WTC11 (cell line): ENCODE results near the gene SACS. TPM values are rescaled to one million over a fixed set of nuclear protein-coding genes. Genes with fewer than 3 reads are reported as not detected.

Experiments
- ATAC-seq: fragments of 200-7000 bp; cut with Tn5 transposase; 2 replicates; pipeline ENCODE4 v1.10.0; 2021; ENCODE audit warnings: mild to moderate bottlenecking, moderate library complexity
- CTCF ChIA-PET: fragments of 300-600 bp; sonication (Branson Sonifier 250); formaldehyde crosslinking; loops from one replicate; lab custom pipeline; 2021; ENCODE audit warnings: antibody characterized with exemption; lab: Charles Lee
- POLR2A ChIA-PET: fragments of 350-600 bp; sonication (Branson Sonifier 250); formaldehyde crosslinking; loops from one replicate; lab custom pipeline; 2021; ENCODE audit warnings: antibody characterized with exemption; lab: Charles Lee
- DNase-seq: peaks from one replicate; pipeline ENCODE4 v3.0.0; 2021; ENCODE audit warnings: low spot score
- H3K27ac Mint-ChIP-seq: 2 replicates; pipeline ENCODE4 v1.8.0; 2021; ENCODE audit warnings: mixed read lengths
- H3K27me3 Mint-ChIP-seq: 2 replicates; pipeline ENCODE4 v1.8.0; 2021; ENCODE audit warnings: low read depth, mild to moderate bottlenecking, moderate library complexity, mixed read lengths
- H3K36me3 Mint-ChIP-seq: 2 replicates; pipeline ENCODE4 v1.8.0; 2021; ENCODE audit warnings: mixed read lengths
- H3K4me1 Mint-ChIP-seq: 2 replicates; pipeline ENCODE4 v1.8.0; 2022; ENCODE audit warnings: mixed read lengths
- H3K4me3 Mint-ChIP-seq: 2 replicates; pipeline ENCODE4 v1.8.0; 2021; ENCODE audit warnings: mild to moderate bottlenecking, moderate library complexity, mixed read lengths
- H3K9me3 Mint-ChIP-seq: 2 replicates; pipeline ENCODE4 v1.8.0; 2021; ENCODE audit warnings: mixed read lengths
- CBFB ChIP-seq: sonication (generic); formaldehyde crosslinking; IDR thresholded peaks from 2 replicates; pipeline ENCODE4 v1.8.1; 2022; ENCODE audit warnings: mild to moderate bottlenecking, low read depth, missing genetic modification reagents
- GABPB1 ChIP-seq: sonication (generic); formaldehyde crosslinking; IDR thresholded peaks from 2 replicates; pipeline ENCODE4 v1.8.1; 2023; ENCODE audit warnings: mild to moderate bottlenecking, missing genetic modification reagents
- NFATC4 ChIP-seq: fragments of 250-450 bp; sonication (Bioruptor Pico); IDR thresholded peaks from 2 replicates; pipeline ENCODE4 v1.9.0; 2021; ENCODE audit warnings: mild to moderate bottlenecking
- NR1H2 ChIP-seq: sonication (generic); formaldehyde crosslinking; IDR thresholded peaks from 2 replicates; pipeline ENCODE4 v1.9.0; 2021; ENCODE audit warnings: mild to moderate bottlenecking, moderate library complexity, missing genetic modification reagents
- RORB ChIP-seq: fragments of 250-450 bp; sonication (Bioruptor Pico); IDR thresholded peaks from 2 replicates; pipeline ENCODE4 v1.9.0; 2021; ENCODE audit warnings: mild to moderate bottlenecking
- SMAD3 ChIP-seq: sonication (generic); formaldehyde crosslinking; IDR thresholded peaks from 2 replicates; pipeline ENCODE4 v1.8.0; 2022; ENCODE audit warnings: missing genetic modification reagents, mild to moderate bottlenecking, borderline replicate concordance
- SOX15 ChIP-seq: fragments of 250-450 bp; sonication (Bioruptor Pico); IDR thresholded peaks from 2 replicates; pipeline ENCODE4 v1.9.0; 2021; ENCODE audit warnings: mild to moderate bottlenecking
- TCF7 ChIP-seq: sonication (generic); formaldehyde crosslinking; IDR thresholded peaks from 2 replicates; pipeline ENCODE4 v1.8.0; 2022; ENCODE audit warnings: mild to moderate bottlenecking, low read depth, missing genetic modification reagents, moderate library complexity
- TEAD1 ChIP-seq: sonication (generic); formaldehyde crosslinking; IDR thresholded peaks from 2 replicates; pipeline ENCODE4 v1.8.0; 2022; ENCODE audit warnings: mild to moderate bottlenecking, missing genetic modification reagents
- ZNF138 ChIP-seq: sonication (generic); formaldehyde crosslinking; conservative IDR thresholded peaks from 2 replicates; pipeline ENCODE4 v1.8.1; 2022; ENCODE audit warnings: mild to moderate bottlenecking, moderate library complexity, missing genetic modification reagents
- ZNF416 ChIP-seq: fragments of 250-450 bp; sonication (Bioruptor Pico); IDR thresholded peaks from 2 replicates; pipeline ENCODE4 v1.9.0; 2021; ENCODE audit warnings: mild to moderate bottlenecking, inconsistent platforms
- total RNA-seq: library from RNA; stranded (reverse); gene quantifications from 3 replicates; pipeline ENCODE4 v1.2.3, GENCODE V29; 2021
- TF ChIP-seq, protein P1 (sequence below): sonication (generic); formaldehyde crosslinking; IDR thresholded peaks from 2 replicates; pipeline ENCODE4 v1.8.0; 2023; ENCODE audit warnings: missing genetic modification reagents
- TF ChIP-seq, protein P2 (sequence below): fragments of 250-450 bp; sonication (Bioruptor Pico); IDR thresholded peaks from 2 replicates; pipeline ENCODE4 v1.9.0; 2021; ENCODE audit warnings: mild to moderate bottlenecking, borderline replicate concordance
- TF ChIP-seq, protein P3 (sequence below): sonication (generic); formaldehyde crosslinking; IDR thresholded peaks from 2 replicates; pipeline ENCODE4 v1.8.0; 2022; ENCODE audit warnings: missing genetic modification reagents
- TF ChIP-seq, protein P4 (sequence below): sonication (generic); formaldehyde crosslinking; IDR thresholded peaks from 2 replicates; pipeline ENCODE4 v1.8.0; 2022; ENCODE audit warnings: mild to moderate bottlenecking, missing genetic modification reagents
- TF ChIP-seq, protein P5 (sequence below): fragments of 200-600 bp; IDR thresholded peaks from 2 replicates; pipeline ENCODE4 v1.8.0; 2022; ENCODE audit warnings: antibody characterized with exemption
- TF ChIP-seq, protein P6 (sequence below): sonication (generic); formaldehyde crosslinking; conservative IDR thresholded peaks from 2 replicates; pipeline ENCODE4 v1.8.1; 2023; ENCODE audit warnings: mild to moderate bottlenecking, low read depth, missing genetic modification reagents, moderate library complexity

The SACS gene
- total RNA-seq, 1 experiment from 2014 or later = 35.2 TPM

DNA sequence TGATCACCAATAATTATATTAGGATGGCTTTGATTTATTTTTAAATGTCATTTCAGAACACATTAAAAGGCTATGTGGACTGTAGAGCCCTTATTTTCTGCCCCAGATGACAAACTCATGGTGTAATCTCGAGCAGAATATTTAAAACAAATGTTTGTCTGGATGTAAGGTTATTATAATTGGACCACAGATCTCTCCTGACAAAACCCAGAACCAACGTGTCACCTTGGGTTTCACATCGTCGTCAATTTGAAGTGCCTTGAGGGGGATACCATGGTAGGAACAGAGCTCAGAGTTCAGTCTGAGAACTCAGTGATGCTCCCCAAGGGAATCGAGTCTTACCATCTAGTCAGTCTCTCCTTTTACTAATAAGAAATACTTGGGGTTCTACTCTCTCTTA, 2.8 kb downstream of the SACS start:
- Mint-ChIP-seq H3K9me3 (no peaks in the 10 kb centered on the region), H3K4me1 (peaks cover 46% of the 10 kb centered on the region), H3K27ac (no peak overlapping the region), H3K27me3 (peaks cover 10% of the 10 kb centered on the region), H3K36me3 (peaks cover 4% of the 10 kb centered on the region; the same call in 1 of the 2 replicates), H3K4me3 (no peak overlapping the region)
- ATAC-seq (no peak), DNase-seq (no peak)
- POLR2A ChIA-PET = no interaction called here
- TF ChIP-seq ZNF416 (CRISPR knock-in tag) (no peak), SMAD3 (CRISPR knock-in tag) (no peak), NR1H2 (CRISPR knock-in tag) (no peak), NFATC4 (no peak), TEAD1 (CRISPR knock-in tag) (no peak)
- TF ChIP-seq, protein P1, sequence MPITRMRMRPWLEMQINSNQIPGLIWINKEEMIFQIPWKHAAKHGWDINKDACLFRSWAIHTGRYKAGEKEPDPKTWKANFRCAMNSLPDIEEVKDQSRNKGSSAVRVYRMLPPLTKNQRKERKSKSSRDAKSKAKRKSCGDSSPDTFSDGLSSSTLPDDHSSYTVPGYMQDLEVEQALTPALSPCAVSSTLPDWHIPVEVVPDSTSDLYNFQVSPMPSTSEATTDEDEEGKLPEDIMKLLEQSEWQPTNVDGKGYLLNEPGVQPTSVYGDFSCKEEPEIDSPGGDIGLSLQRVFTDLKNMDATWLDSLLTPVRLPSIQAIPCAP (CRISPR knock-in tag) = no peak
- TF ChIP-seq, protein P2, sequence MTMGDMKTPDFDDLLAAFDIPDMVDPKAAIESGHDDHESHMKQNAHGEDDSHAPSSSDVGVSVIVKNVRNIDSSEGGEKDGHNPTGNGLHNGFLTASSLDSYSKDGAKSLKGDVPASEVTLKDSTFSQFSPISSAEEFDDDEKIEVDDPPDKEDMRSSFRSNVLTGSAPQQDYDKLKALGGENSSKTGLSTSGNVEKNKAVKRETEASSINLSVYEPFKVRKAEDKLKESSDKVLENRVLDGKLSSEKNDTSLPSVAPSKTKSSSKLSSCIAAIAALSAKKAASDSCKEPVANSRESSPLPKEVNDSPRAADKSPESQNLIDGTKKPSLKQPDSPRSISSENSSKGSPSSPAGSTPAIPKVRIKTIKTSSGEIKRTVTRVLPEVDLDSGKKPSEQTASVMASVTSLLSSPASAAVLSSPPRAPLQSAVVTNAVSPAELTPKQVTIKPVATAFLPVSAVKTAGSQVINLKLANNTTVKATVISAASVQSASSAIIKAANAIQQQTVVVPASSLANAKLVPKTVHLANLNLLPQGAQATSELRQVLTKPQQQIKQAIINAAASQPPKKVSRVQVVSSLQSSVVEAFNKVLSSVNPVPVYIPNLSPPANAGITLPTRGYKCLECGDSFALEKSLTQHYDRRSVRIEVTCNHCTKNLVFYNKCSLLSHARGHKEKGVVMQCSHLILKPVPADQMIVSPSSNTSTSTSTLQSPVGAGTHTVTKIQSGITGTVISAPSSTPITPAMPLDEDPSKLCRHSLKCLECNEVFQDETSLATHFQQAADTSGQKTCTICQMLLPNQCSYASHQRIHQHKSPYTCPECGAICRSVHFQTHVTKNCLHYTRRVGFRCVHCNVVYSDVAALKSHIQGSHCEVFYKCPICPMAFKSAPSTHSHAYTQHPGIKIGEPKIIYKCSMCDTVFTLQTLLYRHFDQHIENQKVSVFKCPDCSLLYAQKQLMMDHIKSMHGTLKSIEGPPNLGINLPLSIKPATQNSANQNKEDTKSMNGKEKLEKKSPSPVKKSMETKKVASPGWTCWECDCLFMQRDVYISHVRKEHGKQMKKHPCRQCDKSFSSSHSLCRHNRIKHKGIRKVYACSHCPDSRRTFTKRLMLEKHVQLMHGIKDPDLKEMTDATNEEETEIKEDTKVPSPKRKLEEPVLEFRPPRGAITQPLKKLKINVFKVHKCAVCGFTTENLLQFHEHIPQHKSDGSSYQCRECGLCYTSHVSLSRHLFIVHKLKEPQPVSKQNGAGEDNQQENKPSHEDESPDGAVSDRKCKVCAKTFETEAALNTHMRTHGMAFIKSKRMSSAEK (CRISPR knock-in tag) = no peak
- TF ChIP-seq, protein P3, sequence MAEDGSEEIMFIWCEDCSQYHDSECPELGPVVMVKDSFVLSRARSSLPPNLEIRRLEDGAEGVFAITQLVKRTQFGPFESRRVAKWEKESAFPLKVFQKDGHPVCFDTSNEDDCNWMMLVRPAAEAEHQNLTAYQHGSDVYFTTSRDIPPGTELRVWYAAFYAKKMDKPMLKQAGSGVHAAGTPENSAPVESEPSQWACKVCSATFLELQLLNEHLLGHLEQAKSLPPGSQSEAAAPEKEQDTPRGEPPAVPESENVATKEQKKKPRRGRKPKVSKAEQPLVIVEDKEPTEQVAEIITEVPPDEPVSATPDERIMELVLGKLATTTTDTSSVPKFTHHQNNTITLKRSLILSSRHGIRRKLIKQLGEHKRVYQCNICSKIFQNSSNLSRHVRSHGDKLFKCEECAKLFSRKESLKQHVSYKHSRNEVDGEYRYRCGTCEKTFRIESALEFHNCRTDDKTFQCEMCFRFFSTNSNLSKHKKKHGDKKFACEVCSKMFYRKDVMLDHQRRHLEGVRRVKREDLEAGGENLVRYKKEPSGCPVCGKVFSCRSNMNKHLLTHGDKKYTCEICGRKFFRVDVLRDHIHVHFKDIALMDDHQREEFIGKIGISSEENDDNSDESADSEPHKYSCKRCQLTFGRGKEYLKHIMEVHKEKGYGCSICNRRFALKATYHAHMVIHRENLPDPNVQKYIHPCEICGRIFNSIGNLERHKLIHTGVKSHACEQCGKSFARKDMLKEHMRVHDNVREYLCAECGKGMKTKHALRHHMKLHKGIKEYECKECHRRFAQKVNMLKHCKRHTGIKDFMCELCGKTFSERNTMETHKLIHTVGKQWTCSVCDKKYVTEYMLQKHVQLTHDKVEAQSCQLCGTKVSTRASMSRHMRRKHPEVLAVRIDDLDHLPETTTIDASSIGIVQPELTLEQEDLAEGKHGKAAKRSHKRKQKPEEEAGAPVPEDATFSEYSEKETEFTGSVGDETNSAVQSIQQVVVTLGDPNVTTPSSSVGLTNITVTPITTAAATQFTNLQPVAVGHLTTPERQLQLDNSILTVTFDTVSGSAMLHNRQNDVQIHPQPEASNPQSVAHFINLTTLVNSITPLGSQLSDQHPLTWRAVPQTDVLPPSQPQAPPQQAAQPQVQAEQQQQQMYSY (CRISPR knock-in tag) = no peak
- TF ChIP-seq, protein P4, sequence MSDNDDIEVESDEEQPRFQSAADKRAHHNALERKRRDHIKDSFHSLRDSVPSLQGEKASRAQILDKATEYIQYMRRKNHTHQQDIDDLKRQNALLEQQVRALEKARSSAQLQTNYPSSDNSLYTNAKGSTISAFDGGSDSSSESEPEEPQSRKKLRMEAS = no peak
- CTCF ChIA-PET = no interaction called here

DNA sequence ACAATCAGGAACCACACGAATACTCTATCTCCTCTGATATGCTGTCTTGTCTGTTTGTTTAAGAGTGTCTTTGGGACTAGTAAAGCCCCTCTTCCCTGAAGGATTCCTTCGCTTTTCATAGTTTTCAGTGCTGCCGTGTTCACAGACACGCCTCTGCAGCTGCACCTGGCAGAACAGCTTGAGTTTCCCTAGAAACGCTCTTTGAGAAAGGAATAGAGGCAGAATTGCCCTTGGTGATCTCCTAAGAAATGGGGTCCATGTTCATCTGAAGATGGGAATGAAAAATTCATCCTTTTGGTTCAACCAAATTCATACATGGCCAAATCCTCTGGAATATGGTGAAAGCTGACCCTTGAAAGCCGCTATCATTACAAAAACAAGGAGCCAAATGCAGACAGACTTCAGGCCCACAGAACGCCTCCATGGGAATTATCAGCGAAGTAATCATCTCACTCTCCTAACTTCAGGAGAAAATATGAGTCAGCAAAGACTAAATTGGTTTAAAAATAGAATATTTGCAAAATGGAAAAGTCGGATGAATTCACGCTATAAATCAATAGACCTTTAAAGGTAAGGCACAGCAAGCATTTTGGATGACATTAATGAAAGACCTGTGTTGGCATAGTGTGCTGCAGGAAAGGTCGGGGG, 5.5 kb downstream of the SACS start:
- peaks cover 34% of the 10 kb centered on the region for H3K4me1 Mint-ChIP-seq
- H3K27me3 Mint-ChIP-seq = peaks cover 10% of the 10 kb centered on the region
- no peak for ATAC-seq
- H3K4me3 Mint-ChIP-seq = no peak overlapping the region
- no peak for DNase-seq
- ChIA-PET CTCF (no interaction called here), POLR2A (no interaction called here)
- 0 out of 2 replicates have a peak overlapping the region, but pooled peaks have one; percentile 15 for H3K27ac Mint-ChIP-seq
- H3K36me3 Mint-ChIP-seq = peaks cover 4% of the 10 kb centered on the region; the same call in 1 of the 2 replicates
- TF ChIP-seq SMAD3 (CRISPR knock-in tag) (no peak), CBFB (no peak), ZNF138 (no peak), SOX15 (CRISPR knock-in tag) (no peak), TCF7 (CRISPR knock-in tag) (no peak), GABPB1 (CRISPR knock-in tag) (no peak), RORB (CRISPR knock-in tag) (no peak), TEAD1 (CRISPR knock-in tag) (no peak)
- TF ChIP-seq, protein P5, sequence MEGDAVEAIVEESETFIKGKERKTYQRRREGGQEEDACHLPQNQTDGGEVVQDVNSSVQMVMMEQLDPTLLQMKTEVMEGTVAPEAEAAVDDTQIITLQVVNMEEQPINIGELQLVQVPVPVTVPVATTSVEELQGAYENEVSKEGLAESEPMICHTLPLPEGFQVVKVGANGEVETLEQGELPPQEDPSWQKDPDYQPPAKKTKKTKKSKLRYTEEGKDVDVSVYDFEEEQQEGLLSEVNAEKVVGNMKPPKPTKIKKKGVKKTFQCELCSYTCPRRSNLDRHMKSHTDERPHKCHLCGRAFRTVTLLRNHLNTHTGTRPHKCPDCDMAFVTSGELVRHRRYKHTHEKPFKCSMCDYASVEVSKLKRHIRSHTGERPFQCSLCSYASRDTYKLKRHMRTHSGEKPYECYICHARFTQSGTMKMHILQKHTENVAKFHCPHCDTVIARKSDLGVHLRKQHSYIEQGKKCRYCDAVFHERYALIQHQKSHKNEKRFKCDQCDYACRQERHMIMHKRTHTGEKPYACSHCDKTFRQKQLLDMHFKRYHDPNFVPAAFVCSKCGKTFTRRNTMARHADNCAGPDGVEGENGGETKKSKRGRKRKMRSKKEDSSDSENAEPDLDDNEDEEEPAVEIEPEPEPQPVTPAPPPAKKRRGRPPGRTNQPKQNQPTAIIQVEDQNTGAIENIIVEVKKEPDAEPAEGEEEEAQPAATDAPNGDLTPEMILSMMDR = no peak
- TF ChIP-seq, protein P6, sequence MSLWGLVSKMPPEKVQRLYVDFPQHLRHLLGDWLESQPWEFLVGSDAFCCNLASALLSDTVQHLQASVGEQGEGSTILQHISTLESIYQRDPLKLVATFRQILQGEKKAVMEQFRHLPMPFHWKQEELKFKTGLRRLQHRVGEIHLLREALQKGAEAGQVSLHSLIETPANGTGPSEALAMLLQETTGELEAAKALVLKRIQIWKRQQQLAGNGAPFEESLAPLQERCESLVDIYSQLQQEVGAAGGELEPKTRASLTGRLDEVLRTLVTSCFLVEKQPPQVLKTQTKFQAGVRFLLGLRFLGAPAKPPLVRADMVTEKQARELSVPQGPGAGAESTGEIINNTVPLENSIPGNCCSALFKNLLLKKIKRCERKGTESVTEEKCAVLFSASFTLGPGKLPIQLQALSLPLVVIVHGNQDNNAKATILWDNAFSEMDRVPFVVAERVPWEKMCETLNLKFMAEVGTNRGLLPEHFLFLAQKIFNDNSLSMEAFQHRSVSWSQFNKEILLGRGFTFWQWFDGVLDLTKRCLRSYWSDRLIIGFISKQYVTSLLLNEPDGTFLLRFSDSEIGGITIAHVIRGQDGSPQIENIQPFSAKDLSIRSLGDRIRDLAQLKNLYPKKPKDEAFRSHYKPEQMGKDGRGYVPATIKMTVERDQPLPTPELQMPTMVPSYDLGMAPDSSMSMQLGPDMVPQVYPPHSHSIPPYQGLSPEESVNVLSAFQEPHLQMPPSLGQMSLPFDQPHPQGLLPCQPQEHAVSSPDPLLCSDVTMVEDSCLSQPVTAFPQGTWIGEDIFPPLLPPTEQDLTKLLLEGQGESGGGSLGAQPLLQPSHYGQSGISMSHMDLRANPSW (CRISPR knock-in tag) = no peak
- no peaks in the 10 kb centered on the region for H3K9me3 Mint-ChIP-seq
